GM12891 (cell line): ENCODE measurements around the gene COG5.
"Not testable (repeated sequence)": the region's sequence is repeated elsewhere in the genome, so short reads cannot be mapped to it uniquely, and the experiment has no call there.

Source experiments
- PAX5 ChIP-seq: IDR thresholded peaks from 2 replicates; pipeline ENCODE4 v1.6.1; 2011; ENCODE audit warnings: low read length, moderate library complexity, mild to moderate bottlenecking; ENCODE audit not compliant: insufficient read depth, severe bottlenecking
- POLR2A ChIP-seq: IDR thresholded peaks from 2 replicates; pipeline ENCODE4 v1.6.1; 2011; ENCODE audit warnings: low read depth, low read length, control low read depth
- POLR2AphosphoS5 ChIP-seq: IDR thresholded peaks from 2 replicates; pipeline ENCODE4 v1.6.1; 2011; ENCODE audit warnings: low read depth, low read length, control low read depth
- SPI1 ChIP-seq: IDR thresholded peaks from 2 replicates; pipeline ENCODE4 v1.6.1; 2011; ENCODE audit warnings: low read depth, low read length, control low read depth

DNA sequence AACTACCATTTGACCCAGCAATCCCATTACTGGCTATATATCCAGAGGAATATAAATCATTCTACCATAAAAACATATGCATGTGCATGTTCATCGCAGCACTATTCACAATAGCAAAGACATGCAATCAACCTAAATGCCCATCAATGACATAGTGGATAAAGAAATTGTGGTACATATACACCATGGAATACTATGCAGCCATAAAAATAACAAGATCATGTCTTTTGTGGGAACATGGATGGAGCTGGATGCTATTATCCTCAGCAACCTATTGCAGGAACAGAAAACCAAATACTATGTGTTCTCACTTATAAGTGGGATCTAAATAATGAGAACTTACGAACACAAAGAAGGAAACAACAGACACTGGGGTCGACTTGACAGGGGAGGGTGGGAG is 316.9 kb downstream of the COG5 start:
- TF ChIP-seq POLR2AphosphoS5, POLR2A, SPI1, PAX5: not testable (repeated sequence)
